G401.6 (cell line): Measurements from ENCODE around the gene TPD52L1.
"Not testable (repeated sequence)": the region's sequence is repeated elsewhere in the genome, so short reads cannot be mapped to it uniquely, and the experiment has no call there.

Experiments
- FAIRE-seq: peaks from 2 replicates; lab custom pipeline; 2012; peaks lifted over from hg19 to GRCh38; lab: Jason Lieb, UNC

The TPD52L1 gene, protein sequence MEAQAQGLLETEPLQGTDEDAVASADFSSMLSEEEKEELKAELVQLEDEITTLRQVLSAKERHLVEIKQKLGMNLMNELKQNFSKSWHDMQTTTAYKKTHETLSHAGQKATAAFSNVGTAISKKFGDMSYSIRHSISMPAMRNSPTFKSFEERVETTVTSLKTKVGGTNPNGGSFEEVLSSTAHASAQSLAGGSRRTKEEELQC

DNA sequence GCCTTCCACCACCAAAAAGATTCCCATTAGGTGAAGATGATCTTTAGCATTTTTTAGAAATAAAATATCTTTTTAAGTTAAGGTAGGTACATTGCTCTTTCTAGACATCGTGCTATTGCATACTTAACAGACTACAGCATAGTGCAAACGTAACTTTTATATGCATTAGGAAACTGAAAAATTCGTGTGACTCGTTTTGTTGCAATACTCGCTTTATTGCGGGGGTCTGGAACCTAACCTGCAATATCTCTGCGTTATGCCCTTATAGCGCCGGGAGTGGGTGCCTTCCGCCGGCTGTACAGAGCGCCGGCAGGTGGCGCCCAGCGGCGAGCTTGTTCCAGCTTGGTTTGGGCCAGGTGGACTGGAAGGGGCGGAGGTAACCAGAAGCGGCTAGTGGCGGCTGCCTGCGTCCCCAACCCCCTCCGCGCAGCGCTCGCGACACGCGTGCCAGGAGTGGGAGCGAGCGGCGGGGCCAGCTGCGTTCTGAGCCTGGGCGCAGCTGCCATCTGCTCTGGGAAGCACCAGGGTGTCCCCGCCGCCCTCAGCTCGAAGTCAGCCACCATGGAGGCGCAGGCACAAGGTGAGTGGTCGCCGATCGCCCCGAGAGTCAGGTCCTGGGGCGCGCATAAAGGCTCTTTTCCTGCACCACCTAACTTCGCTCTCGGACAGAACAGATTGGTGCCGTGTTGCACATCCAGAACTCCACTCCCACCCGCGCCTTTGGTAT lies at the start of gene TPD52L1:
Gene TPD52L1, plus strand, starts transcription at position 383 of the 727 bp plus-strand sequence. Its CDS starts 179 bp downstream, at position 562.
- FAIRE-seq: no peak

DNA sequence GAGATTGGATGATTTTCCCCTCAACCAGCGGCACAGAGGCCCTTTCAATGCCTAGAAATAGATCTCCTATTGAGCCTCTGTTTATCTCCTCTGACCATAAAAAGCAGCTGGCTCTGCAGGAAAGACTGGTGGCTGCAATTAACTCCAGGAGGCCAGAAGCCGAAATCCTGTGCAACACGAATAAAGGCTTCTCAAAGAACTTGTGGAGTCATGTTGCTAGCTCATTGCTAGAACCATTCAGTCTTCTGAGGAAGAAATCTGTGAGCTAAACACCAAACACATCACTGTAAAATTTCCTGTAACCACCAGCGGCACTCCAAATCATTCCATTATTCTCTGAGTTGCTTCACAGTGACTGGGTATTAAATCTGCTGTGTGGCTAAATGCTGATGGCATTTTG lies 49.1 kb upstream of the TPD52L1 start:
- FAIRE-seq: no peak

DNA sequence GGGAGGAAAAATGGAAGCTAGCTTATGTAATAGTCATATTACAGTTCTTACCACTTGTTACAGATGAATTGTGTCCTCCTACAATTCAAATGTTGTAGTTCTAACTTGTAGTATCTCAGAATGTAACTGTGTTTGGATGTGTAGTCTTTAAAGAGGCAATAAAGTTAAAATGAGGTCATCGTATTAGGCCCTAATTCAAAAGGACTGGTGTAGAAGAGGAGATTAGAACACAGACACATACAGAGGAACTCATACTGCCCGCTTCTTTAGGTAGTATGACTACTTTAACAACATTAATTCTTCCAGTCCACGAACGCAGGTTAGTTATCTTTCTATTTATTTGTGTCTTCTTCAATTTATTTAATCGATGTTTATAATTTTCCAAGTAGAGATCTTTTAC lies 46.5 kb upstream of the TPD52L1 start:
- FAIRE-seq: no peak

DNA sequence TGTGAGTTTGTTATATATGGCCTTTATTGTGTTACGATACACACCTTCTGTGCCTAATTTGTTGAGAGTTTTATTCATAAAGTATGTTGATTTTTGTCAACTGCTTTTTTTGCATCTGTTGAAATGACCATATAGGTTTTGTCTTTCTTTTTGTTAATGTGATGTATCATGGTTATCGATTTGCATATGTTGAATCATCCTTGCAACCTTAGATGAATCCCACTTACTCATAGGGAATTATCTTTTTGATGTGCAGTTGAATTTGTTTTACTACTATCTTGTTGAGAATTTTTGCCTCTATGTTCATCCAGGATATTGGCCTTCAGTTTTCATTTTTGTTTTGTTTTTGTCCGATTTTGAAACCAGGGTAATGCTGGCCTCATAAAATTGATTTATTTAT lies 45.7 kb upstream of the TPD52L1 start:
- no peak for FAIRE-seq

DNA sequence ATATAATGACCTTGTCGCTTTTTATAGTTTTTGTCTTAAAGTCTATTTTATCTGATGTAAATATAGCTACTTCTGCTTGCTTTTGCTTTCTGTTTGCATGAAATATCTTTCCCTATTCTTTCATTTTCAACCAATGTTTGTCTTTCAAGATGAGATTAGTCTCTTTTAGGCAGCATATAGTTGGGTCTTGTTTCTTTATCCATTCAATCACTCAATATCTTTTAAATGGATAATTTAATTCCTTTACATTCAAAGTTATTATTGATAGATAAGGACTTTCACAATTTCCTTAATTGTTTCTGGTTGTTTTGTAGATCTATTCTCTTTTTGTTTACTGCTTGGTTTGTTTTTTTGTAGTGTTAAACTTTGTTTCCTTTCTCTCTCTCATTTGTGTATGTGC lies 43.5 kb upstream of the TPD52L1 start:
- FAIRE-seq: no peak

DNA sequence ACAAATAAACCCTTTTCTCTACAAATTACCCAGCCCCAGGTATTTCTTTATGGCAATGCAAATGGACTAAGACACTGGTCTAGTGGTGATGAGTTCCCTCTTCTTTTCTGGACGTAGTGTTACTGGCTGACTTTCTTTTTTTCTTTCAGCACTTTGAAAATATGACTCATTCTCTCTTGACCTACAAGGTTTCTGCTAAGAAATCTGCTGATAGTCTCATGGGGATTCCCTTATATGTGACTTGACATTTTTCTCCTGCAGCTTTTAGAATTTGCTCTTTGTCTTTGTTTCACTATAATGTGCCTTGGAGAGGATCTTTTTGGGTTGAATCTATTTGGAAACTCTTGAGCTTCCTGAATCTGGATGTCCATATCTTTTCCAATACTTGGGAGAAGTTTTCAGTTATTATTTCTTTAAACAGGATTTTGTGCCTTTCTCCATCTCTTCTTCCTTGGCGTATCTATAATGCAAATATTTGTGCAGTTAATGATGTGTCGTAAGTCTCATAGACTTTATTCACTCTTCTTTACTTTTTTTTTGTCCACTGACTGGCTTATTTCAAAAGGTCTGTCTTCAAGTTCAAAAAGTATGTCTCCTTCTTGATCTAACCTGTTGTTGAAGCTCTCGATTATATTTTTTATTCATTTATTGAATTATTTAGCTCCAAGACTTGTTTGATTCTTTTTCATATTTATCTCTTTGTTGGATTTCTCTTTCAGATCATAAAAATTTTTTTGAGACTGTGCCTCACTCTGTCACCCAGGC lies 42.2 kb upstream of the TPD52L1 start:
- no peak for FAIRE-seq

DNA sequence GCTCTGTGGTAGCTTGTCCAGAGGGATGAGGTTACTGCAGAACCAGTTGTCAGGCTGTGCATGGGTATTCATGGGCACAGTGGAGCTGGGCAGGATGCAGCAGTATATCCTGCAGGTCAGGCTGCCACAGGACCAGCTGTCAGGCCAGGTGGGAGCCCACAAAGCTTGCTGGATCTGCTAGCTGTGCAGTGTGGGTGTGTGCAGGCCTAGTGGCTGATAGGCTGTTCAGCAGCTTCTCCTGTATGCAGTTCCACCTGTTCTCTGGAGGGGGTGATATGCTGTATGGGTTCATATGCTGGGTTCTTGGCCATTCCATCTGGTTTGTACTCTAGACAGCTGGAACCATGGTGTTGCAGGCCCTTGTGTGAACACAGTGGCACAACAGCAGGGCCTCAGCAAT lies 40.6 kb upstream of the TPD52L1 start:
- no peak for FAIRE-seq

DNA sequence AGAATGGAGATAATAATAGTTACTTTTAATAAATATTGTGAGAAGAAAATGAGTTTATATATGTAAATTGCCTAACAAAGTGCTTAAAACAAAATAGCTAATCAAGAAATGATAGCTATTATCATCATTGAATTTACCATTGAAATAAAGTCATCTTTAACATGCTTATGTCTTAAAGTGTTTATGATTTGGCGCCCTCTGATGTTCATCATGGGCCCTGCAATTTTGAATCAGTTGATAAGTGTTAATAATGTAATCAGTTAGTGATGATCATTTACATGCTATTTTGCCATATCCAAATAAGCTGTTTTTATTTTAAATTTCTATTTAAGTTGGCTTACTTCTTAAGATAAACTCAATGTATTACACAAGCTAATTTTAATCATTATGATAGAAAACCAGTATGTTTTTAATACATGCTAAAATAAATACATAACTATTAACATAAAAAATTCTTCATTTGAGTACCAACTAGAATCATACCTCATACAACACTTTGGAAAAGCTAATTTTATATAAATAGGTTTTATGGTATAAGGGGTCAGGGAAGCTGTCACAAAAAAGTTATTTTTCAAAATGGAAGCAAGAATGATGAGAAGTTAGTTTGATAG lies 39.2 kb upstream of the TPD52L1 start:
- FAIRE-seq: peak; percentile 96

DNA sequence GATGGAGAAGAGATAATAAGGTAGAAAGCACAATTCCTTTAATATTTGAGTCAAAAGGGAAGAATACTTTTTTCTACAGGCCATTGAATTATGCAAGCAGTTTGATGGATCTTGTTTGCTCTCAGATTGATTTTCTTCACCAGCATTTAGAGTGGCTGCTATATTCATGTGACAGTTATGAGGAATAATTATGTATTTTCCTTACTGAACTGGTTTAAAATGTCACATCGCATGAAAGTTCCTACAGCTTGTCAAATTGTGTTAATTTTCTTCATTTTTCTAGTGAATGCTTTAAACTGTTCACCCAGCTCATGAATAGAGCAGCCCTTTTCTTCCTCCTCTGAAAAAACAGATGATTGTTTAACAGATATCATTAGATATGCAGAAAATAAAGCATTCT lies 37.4 kb upstream of the TPD52L1 start:
- no peak for FAIRE-seq

DNA sequence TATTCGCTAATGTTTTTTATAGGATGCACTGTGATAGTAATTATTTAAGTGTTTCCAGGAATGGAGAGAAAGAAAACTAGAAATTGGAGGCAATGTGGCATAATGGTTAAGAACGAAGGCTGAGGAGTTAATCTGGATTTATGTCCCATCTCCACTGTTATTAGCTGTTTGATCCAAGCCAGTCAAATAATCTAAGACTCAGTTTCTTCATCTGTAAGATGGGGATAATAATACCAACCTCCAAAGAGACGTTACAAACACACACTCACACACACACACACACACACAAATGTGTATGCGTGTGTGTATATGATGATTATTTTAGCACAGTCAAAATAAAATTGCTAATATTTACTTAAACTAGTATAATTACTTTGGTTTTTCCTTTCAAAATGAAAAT lies 36.9 kb upstream of the TPD52L1 start:
- no peak for FAIRE-seq

DNA sequence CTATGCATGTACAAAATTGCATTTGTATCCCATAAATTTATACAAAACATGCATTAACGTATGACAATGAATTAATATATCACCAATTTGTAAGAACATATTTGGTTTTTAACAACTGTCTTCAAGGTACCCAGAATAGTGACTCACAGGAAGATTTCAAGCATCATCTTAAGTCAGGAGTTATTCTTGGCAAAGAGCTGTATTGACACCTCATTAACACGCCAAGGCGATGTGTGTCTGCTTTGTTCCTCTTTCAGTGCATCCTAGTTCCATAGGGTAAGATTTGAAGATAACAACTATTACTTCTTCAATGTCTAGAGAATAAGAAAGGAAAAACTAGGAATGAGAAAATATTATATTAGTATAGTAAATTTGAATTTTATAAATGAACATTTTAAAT lies 35.8 kb upstream of the TPD52L1 start:
- no peak for FAIRE-seq

DNA sequence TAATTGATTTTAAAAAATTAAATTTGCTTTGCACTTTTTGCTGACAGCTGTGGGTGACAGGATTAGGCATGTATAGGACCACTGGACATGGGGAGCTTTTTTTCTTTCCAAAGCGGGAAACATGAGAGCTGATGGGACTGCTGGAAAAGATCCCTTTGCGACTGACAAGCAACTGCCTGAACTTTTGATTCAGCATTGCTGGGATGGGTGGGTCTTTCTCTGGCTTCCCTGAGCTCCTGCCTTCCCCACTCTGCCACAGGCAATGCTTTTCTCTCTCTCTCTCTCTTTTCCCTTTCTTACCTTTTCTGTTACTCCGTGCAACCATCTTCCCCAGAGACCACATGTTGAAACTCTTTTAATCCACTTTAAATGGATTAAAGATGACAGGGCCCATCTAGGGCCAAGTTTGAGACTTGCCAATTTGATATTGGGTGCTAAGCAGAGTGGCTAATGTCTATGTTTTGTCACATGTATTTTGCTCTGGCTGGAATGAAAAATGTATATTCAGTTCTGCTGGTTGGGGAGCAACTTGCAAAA lies 33.5 kb upstream of the TPD52L1 start:
- no peak for FAIRE-seq

DNA sequence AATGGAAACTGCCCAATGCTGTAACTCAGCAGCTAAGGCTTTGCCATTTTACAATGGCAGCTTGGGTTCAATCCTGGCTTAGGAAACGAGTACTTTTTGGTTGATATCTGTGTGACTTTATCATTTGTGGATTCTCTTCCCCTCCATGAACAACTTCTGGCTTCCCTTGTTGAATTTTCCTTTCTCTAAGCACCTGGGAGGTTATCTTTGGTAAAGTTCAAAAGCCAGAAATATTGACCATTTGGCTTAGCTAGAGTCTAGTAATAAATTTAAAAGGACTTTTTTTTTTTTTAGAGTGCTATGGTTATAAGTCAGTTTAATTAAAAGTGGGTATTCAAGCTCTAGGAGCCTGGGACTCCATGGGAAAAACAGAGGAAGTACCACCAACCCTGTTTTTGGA lies 31.7 kb upstream of the TPD52L1 start:
- FAIRE-seq: no peak

DNA sequence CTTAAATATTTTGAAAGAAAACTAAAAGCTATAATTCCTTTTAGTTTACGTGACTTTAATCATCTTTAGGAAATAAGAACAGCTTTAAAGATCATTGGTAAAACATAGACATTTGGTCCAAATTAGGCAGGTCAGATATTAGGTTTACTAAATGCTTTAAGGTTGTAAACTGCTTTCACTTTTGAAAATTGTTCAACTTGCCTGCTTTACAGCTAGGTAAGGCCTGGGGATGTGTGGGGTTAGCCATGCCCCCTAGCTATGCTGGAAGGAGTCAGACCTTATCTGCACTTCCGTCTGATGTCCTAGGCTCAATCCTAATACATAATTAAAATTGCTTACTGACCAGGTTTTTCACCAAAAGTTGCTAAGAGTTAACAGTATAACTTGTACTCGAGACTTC lies 30.5 kb upstream of the TPD52L1 start:
- FAIRE-seq: no peak

DNA sequence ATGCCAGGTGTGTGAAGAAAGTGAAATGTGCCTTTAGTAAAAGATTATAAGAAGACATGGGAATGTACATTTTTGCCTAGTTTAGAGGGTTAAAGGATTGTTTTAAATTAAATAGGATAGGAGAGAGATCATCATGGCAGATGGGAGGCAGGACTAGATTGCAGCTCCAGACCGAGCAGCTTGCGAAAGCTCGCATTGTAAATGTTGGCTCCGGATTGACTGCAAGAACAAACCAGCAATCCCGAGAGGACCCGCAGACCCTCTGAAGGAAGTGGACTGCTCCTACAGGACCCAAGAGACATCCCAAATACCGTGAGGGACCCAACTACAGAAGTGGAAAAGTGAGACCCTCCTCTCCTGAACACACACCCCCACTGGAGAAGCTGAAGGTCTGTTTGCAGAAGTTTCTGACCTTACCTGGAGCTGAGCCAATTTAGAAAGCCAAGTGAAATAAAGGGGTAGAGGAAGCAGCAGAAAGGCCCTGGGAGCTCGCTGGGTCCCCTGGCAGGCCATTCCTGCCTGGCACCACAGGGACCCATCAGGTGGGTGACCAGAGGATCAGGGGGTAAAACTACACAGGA lies 30.0 kb upstream of the TPD52L1 start:
- FAIRE-seq: no peak

DNA sequence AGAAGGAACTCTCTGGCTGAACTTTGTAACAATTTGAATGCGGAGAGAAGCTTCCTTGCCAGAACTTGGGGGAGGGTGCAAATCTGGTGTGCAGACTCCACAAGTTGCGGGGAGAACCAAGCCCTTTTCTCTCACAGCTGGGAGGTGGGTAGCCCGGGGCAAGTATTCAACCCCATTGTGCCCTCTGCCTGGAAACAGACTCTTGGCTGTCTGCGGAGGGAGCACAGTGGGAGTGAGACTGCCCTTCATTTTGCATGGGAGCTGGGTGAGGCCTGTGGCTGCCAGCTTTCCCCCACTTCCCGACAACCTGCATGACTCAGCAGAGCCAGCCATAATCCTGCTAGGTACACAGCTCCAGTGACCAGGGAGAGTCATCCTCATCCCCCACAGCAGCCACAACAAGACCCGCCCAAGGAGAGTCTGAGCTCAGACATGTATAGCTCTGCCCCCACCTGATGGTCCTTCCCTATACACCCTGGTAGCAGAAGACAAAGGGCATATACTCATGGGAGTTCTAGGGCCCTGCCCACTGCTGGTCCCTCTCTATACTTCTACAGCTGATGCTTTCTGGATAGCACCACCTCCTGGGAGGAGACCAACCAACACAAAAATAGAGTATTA lies 29.4 kb upstream of the TPD52L1 start:
- no peak for FAIRE-seq

DNA sequence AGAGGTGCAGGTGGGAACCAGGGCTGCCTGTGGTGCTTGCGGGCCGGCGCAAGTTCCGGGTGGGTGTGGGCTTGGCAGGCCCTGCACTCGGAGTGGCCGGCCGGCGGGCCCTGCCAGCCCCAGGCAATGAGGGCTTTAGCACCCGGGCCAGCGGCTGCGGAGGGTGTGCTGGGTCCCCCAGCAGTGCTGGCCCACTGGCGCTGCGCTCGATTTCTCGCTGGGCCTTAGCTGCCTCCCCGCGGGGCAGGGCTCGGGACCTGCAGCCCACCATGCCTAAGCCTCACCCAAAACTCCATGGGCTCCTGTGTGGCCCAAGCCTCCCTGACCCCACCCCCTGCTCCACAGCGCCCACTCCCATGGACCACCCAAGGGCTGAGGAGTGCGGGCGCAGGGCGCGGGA lies 27.7 kb upstream of the TPD52L1 start:
- not testable (repeated sequence) for FAIRE-seq

DNA sequence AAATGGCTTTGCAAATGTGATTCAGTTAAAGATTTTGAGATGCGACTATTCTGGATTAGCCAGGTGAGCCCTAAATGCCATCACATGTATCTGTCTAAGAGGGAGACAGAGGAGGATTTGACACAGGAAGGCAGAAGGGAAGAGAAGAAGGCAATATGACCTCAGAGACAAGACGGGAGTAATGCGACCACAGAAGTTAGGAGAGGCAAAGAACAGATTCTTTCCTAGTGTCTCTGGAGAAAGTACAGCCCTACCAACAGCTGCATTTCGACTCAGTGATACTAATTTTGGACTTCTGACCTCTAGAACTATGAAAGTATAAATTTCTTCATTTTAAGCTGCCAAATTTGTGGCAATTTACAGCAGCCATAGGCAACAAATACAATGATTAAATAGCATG lies 24.2 kb upstream of the TPD52L1 start:
- FAIRE-seq: no peak

DNA sequence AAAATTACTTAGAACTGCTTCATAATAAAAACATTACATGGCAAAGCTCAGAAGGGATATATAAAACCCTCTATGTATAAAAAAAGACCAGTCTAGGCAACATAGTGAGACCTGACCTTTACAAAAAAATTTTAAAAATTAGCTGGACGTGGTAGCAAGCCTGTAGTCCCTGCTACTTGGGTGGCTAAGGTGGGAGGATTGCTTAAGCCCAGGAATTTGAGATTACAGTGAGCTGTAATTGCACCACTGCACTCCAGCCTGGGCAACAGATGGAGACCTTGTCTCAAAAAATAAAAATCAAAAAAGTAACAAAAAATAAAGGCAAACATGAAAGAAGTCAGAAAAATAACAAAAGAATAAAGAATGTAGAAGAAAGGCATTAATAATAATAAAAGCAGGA lies 21.5 kb upstream of the TPD52L1 start:
- no peak for FAIRE-seq

DNA sequence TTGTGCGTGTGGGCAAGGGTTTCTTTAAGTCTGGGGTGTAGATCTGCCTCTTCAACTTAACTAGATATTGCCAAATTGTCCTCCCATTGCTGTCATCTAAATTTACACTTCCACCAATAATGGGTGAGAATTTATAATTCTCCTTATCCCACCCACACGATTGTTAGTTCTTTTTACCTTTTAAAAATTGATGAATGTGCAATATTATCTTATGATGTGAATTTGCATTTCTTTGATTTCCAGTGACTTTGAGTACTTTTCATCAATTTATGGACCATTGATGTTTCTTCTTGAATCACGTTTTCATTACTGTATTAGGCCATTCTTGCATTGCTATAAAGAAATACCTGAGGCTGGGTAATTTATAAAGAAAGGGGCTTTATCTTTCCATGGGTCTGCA lies 17.2 kb upstream of the TPD52L1 start:
- no peak for FAIRE-seq

DNA sequence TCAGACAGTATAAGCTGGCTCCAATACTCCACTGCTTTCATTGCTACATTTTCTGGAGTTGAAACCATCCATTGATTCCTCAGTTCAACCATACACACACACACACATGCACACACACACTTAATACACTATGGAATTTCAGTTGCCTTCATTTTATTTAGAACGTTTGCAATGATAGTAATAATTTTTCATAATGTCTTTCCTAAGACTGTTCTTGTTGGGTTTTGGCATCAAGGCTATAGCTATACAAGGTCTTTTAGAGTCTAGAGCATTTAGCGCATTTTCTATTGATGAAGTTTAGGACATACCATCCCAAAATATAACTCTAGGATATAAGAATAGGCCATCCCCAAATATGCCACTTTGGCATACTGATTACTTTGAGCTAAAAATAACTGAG lies 15.5 kb upstream of the TPD52L1 start:
- no peak for FAIRE-seq

DNA sequence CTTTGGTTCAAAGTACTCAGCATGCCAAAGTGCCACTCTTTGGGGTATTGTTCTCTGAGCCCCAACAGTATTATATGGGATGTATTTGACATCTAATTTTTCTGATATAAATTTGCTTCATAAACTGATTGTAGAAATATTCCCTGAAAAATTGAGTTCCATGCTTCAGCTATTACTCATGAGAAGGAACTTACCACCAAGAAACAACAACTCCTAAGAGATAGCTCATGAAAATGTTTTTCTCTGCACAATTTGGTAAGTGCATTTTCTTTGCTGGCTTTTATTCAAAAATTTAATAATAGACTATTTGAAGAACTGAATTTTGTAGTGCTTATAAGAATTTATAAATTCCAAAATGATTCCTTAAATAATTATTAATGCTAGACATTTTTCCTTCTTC lies 12.8 kb upstream of the TPD52L1 start:
- no peak for FAIRE-seq
